ENCODE measurements around the gene ZNF628.

ZNF628 gene

GRCh38 chr19:55485439-55486011 lies 9.1 kb downstream of the ZNF628 start:
- no peak for TF ChIP-seq JUND (IDR thresholded peaks at IDR 0.05; ENCODE audit: low read depth)
- DNase-seq (ENCODE audit: low read depth in 1 of 2, low spot score in 1 of 2), result no peak
- in situ Hi-C loops (cut with HindIII; ENCODE audit: low pct_unique_long_range_greater_than_20kb, low sequenced_read_pairs), result no loop called here

- DNase-seq (ENCODE audit: low read depth in 1 of 2, low spot score in 1 of 2), result no peak
Measured at GRCh38 chr19:55486043-55486970, 9.9 kb downstream of the ZNF628 start.

GRCh38 chr19:55486971-55487923 lies 10.8 kb downstream of the ZNF628 start:
- in situ Hi-C loops (cut with HindIII; ENCODE audit: low pct_unique_long_range_greater_than_20kb, low sequenced_read_pairs), result no loop called here
- peak; percentile 55 to 69 for DNase-seq (ENCODE audit: low read depth in 1 of 2, low spot score in 1 of 2)
- TF ChIP-seq JUND (IDR thresholded peaks at IDR 0.05; ENCODE audit: low read depth), result no peak

More at GRCh38 chr19:55486043-55486970, 9.9 kb downstream of the ZNF628 start:
- in situ Hi-C loops (cut with HindIII; ENCODE audit: low pct_unique_long_range_greater_than_20kb, low sequenced_read_pairs), result no loop called here
- no peak for TF ChIP-seq JUND (IDR thresholded peaks at IDR 0.05; ENCODE audit: low read depth)

GRCh38 chr19:55487924-55488687 lies 11.7 kb downstream of the ZNF628 start, which contains the start of gene SSC5D:
TSS of gene SSC5D (plus strand) at chr19:55488436. CDS start at chr19:55488590, 154 bp downstream.
- no peak for TF ChIP-seq JUND (IDR thresholded peaks at IDR 0.05; ENCODE audit: low read depth)
- no peak for DNase-seq (ENCODE audit: low read depth in 1 of 2, low spot score in 1 of 2)

GRCh38 chr19:55488986-55489710 lies 12.7 kb downstream of the ZNF628 start:
- DNase-seq (ENCODE audit: low read depth in 1 of 2, low spot score in 1 of 2), result no peak
- no peak for TF ChIP-seq JUND (IDR thresholded peaks at IDR 0.05; ENCODE audit: low read depth)
- in situ Hi-C loops (cut with HindIII; ENCODE audit: low pct_unique_long_range_greater_than_20kb, low sequenced_read_pairs), result no loop called here

More at GRCh38 chr19:55487924-55488687, 11.7 kb downstream of the ZNF628 start, which contains the start of gene SSC5D:
- in situ Hi-C loops (cut with HindIII; ENCODE audit: low pct_unique_long_range_greater_than_20kb, low sequenced_read_pairs), result no loop called here

GRCh38 chr19:55489711-55490477 lies 13.5 kb downstream of the ZNF628 start:
- TF ChIP-seq JUND (IDR thresholded peaks at IDR 0.05; ENCODE audit: low read depth), result no peak
- in situ Hi-C loops (cut with HindIII; ENCODE audit: low pct_unique_long_range_greater_than_20kb, low sequenced_read_pairs), result no loop called here
- DNase-seq (ENCODE audit: low read depth in 1 of 2, low spot score in 1 of 2), result no peak

- DNase-seq (ENCODE audit: low read depth in 1 of 2, low spot score in 1 of 2), result no peak
- TF ChIP-seq JUND (IDR thresholded peaks at IDR 0.05; ENCODE audit: low read depth), result no peak
- in situ Hi-C loops (cut with HindIII; ENCODE audit: low pct_unique_long_range_greater_than_20kb, low sequenced_read_pairs), result no loop called here
Measured at GRCh38 chr19:55490478-55491432, 14.3 kb downstream of the ZNF628 start.

- no peak for TF ChIP-seq JUND (IDR thresholded peaks at IDR 0.05; ENCODE audit: low read depth)
- in situ Hi-C loops (cut with HindIII; ENCODE audit: low pct_unique_long_range_greater_than_20kb, low sequenced_read_pairs), result no loop called here
- no peak for DNase-seq (ENCODE audit: low read depth in 1 of 2, low spot score in 1 of 2)
Measured at GRCh38 chr19:55491546-55492360, 15.3 kb downstream of the ZNF628 start.

All from T47D (cell line).